ENCODE results near the gene SLC6A18. TPM values are rescaled to one million over a fixed set of nuclear protein-coding genes. Genes with fewer than 3 reads are reported as not detected.

The SLC6A18 gene
- total and polyA plus RNA-seq, 2 donors from 2014 or later = 1.5 TPM; not detected in 1

GRCh38 chr5:1209489-1209852, 15.7 kb upstream of the SLC6A18 start:
- H3K9ac ChIP-seq (ENCODE audit: low read length in 3 of 3) = no peak overlapping the region
- H3K9me3 ChIP-seq (ENCODE audit: control insufficient read depth in 2 of 3, insufficient read depth in 1 of 3, low read length in 3 of 3) = no peaks in the 10 kb centered on the region
- H3K4me3 ChIP-seq (ENCODE audit: low read length in 3 of 3) = no peak overlapping the region
- no peak for TF ChIP-seq CTCF (IDR thresholded peaks at IDR 0.05; ENCODE audit: borderline replicate concordance, extremely low read depth, insufficient read depth)
- intact Hi-C loops (cut with DNase I) = no loop called here
- FAIRE-seq = no peak
- peaks cover 3% of the 10 kb centered on the region for H3K27me3 ChIP-seq (ENCODE audit: control insufficient read depth, insufficient read depth, low read length)
- no peak for DNase-seq
- H3K36me3 ChIP-seq (ENCODE audit: control insufficient read depth in 2 of 3, insufficient read depth in 3 of 3, low read length in 3 of 3) = peaks cover 3 to 5% (median 5%) of the 10 kb centered on the region in 3 donors
- peaks cover 4 to 7% (median 4%) of the 10 kb centered on the region in 3 donors for H3K4me1 ChIP-seq (ENCODE audit: control insufficient read depth in 2 of 3, insufficient read depth in 2 of 3, low read depth in 1 of 3, low read length in 3 of 3)
- no peak overlapping the region for H3K27ac ChIP-seq (ENCODE audit: low read depth in 2 of 2, low read length in 2 of 2)

GRCh38 chr5:1209896-1210776, 15.0 kb upstream of the SLC6A18 start:
- Histone ChIP-seq H3K36me3 (ENCODE audit: control insufficient read depth in 2 of 3, insufficient read depth in 3 of 3, low read length in 3 of 3) (peaks cover 3 to 5% (median 5%) of the 10 kb centered on the region in 3 donors), H3K27me3 (ENCODE audit: control insufficient read depth, insufficient read depth, low read length) (peaks cover 3% of the 10 kb centered on the region), H3K4me3 (ENCODE audit: low read length in 3 of 3) (no peak overlapping the region), H3K9me3 (ENCODE audit: control insufficient read depth in 2 of 3, insufficient read depth in 1 of 3, low read length in 3 of 3) (no peaks in the 10 kb centered on the region), H3K4me1 (ENCODE audit: control insufficient read depth in 2 of 3, insufficient read depth in 2 of 3, low read depth in 1 of 3, low read length in 3 of 3) (peaks cover 4 to 6% (median 4%) of the 10 kb centered on the region in 3 donors), H3K27ac (ENCODE audit: low read depth in 2 of 2, low read length in 2 of 2) (no peak overlapping the region), H3K9ac (ENCODE audit: low read length in 3 of 3) (no peak overlapping the region)
- no peak for TF ChIP-seq CTCF (IDR thresholded peaks at IDR 0.05; ENCODE audit: borderline replicate concordance, extremely low read depth, insufficient read depth)
- DNase-seq (peak in 1 of 5 donors; percentile 63), FAIRE-seq (no peak)
- intact Hi-C loops (cut with DNase I) = no loop called here

GRCh38 chr5:1210832-1211251, 14.3 kb upstream of the SLC6A18 start:
- Histone ChIP-seq H3K27me3 (ENCODE audit: control insufficient read depth, insufficient read depth, low read length) (peaks cover 3% of the 10 kb centered on the region), H3K36me3 (ENCODE audit: control insufficient read depth in 2 of 3, insufficient read depth in 3 of 3, low read length in 3 of 3) (peaks cover 3 to 5% (median 5%) of the 10 kb centered on the region in 3 donors), H3K9me3 (ENCODE audit: control insufficient read depth in 2 of 3, insufficient read depth in 1 of 3, low read length in 3 of 3) (no peaks in the 10 kb centered on the region), H3K4me3 (ENCODE audit: low read length in 3 of 3) (no peak overlapping the region), H3K27ac (ENCODE audit: low read depth in 2 of 2, low read length in 2 of 2) (no peak overlapping the region), H3K4me1 (ENCODE audit: control insufficient read depth in 2 of 3, insufficient read depth in 2 of 3, low read depth in 1 of 3, low read length in 3 of 3) (peaks cover 4 to 5% (median 4%) of the 10 kb centered on the region in 3 donors), H3K9ac (ENCODE audit: low read length in 3 of 3) (no peak overlapping the region)
- TF ChIP-seq CTCF (IDR thresholded peaks at IDR 0.05; ENCODE audit: borderline replicate concordance, extremely low read depth, insufficient read depth) = no peak
- DNase-seq (peak in 1 of 5 donors; percentile 61), FAIRE-seq (no peak)
- intact Hi-C loops (cut with DNase I) = no loop called here

Measured in kidney (tissue), 14 donors.